H1 (cell line): ENCODE measurements around the gene WASF3. TPM values are rescaled to one million over a fixed set of nuclear protein-coding genes. Genes with fewer than 3 reads are reported as not detected.

Experiments
- EZH2 ChIP-seq: fragments of 200-600 bp; sonication (generic); IDR thresholded peaks from 2 replicates; pipeline ENCODE4 v1.7.1; 2012; ENCODE audit warnings: low read depth, mild to moderate bottlenecking, moderate library complexity, low read length, inconsistent platforms; ENCODE audit not compliant: severe bottlenecking
- JUND ChIP-seq: IDR thresholded peaks from 2 replicates; pipeline ENCODE4 v1.6.1; 2011; ENCODE audit warnings: mild to moderate bottlenecking, improper control_type of control experiment, low read length
- RBBP5 ChIP-seq: IDR thresholded peaks from 2 replicates; pipeline ENCODE4 v1.7.1; 2012; ENCODE audit warnings: low read depth, mild to moderate bottlenecking, inconsistent platforms, low read length, moderate library complexity, borderline replicate concordance
- polyA plus RNA-seq, 7 experiments: library from polyadenylated mRNA; depleted of rRNA in 3 of 7; stranded (reverse) in 5 of 7; unstranded in 2 of 7; fragments of >200 nt in 5 of 7; fragments of 200-250 nt in 2 of 7; gene quantifications; 1 replicate in 5 of 7; 2 replicates in 1 of 7; 4 replicates in 1 of 7; pipeline versions ENCODE4 v1.2.1 to v1.2.3, GENCODE V29; 2011 to 2013; ENCODE audit warnings: missing spikeins in 2 of 7, mixed read lengths in 2 of 7
- total RNA-seq: library from RNA; stranded (reverse); fragmentation: NEBNext Ultra II Directional; extraction: Animal tissue kit (Norgen Biotek cat#: 25700); gene quantifications from 2 replicates; pipeline ENCODE4 v1.2.1, GENCODE V29; 2021
- TF ChIP-seq, protein P1 (sequence below): IDR thresholded peaks from 2 replicates; pipeline ENCODE4 v1.6.1; 2012; ENCODE audit warnings: inconsistent platforms

The WASF3 gene
- total and polyA plus RNA-seq, 2 of the 8 experiments (the other 6 are each of a cell fraction or from before 2014, with no cell fraction given) = 18.7 to 39.8 TPM

DNA sequence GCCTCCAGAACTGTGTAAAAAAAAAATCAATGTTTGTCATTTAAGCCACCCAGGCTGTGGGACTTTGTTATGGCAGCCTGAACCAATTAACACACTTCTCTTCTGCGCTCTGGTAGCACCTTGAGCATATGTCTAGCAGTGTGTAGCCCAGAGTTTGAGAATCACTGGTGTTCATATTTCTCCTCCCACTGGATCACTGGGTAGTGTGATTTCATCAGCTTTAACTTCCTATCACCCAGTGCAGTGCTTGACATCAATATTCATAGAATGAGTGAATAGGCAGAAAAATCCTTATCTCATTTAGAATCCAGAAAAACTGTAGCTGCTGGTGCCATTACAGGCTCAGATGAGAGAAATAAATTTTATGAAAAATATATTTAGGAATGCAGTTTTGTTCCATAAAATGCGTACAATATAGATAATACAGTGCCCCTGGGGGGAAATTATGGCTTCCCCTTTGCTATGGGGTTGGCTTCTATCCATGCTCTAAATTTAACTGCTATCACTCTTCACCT, 30.7 kb upstream of the WASF3 start (continued):
- TF ChIP-seq, protein P1, sequence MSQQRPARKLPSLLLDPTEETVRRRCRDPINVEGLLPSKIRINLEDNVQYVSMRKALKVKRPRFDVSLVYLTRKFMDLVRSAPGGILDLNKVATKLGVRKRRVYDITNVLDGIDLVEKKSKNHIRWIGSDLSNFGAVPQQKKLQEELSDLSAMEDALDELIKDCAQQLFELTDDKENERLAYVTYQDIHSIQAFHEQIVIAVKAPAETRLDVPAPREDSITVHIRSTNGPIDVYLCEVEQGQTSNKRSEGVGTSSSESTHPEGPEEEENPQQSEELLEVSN = no peak
- TF ChIP-seq EZH2 (no peak), RBBP5 (no peak), JUND (no peak)
